CD4-positive, alpha-beta T cell treated with Interleukin-17A for 4 hours (primary cell): Measurements from ENCODE around the gene CLDN1.

Experiments
- DNase-seq: peaks from one replicate; pipeline ENCODE4 v3.0.0-alpha.2; 2020; ENCODE audit warnings: mixed read lengths

The CLDN1 gene, protein sequence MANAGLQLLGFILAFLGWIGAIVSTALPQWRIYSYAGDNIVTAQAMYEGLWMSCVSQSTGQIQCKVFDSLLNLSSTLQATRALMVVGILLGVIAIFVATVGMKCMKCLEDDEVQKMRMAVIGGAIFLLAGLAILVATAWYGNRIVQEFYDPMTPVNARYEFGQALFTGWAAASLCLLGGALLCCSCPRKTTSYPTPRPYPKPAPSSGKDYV

DNA sequence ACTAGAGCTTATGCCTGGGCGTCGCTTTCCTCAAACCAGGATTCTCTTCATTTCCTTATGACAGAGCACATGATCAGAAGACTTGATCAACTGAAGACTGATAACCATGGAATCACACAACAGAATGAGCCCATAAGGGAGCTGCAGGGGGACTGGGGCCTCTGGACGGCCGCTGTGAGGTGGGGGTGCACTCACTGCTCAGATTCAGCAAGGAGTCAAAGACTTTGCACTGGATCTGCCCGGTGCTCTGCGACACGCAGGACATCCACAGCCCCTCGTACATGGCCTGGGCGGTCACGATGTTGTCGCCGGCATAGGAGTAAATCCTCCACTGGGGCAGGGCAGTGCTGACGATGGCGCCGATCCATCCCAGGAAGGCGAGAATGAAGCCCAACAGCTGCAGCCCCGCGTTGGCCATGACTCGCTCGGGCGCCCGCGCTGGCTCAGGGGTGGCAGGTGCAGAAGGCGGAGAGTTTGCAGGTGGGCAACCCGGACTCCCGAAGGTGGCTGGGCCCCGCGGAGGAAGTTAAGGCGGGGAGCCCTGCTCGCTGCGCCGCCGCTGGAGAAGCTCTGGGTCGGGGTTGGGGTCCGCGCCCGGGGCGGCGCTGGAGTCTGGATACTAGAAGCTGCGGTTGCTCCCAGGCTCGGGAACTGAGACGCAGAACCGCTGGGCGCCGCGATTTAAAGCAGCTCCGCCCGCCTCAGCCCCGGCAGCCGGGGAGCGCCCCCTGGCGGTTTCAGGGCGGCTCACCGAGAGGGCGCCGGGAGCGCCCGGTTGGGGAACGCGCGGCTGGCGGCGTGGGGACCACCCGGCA lies at the start of gene CLDN1:
Gene CLDN1 (minus strand): TSS at position 658 of the 815 bp plus-strand sequence. CDS start 240 bp downstream, at position 418.
- DNase-seq: peak; percentile 80

- no peak for DNase-seq
Measured at GRCh38 chr3:190371152-190371551, 48.9 kb upstream of the CLDN1 start.

GRCh38 chr3:190370369-190370768 lies 48.1 kb upstream of the CLDN1 start:
- no peak for DNase-seq

DNA sequence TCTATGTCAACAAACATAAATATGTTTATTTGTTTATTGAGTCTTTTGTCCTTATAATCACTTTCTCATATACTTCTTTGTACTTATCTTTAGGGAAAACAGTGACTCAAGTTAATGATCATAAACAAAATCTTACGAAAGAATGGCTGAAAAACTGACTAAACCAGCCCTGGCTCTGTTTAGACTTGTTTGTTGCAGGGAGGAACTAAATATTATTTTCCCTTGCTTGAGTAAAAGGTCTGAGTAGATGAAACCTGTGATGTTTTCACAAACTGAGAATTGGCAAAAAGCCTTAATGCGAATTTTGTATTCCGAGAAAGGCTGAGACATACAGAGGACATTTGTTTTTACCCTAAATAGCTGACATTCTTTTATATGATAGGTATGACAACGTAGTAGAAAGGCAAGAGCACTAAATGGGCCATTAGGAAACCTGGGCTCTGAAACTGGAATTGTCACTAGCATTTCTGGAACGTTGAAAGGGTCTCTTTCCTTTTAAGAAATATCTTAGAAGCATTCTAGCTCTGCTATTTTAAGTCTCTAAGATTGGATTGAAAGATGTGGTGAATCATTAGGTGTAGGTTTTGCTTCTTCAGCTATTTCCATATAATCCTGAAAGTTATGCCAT lies 47.5 kb upstream of the CLDN1 start:
- no peak for DNase-seq

- DNase-seq: no peak
Measured at GRCh38 chr3:190368881-190369280, 46.6 kb upstream of the CLDN1 start.

- DNase-seq: no peak
Measured at GRCh38 chr3:190366133-190366532, 43.9 kb upstream of the CLDN1 start.

DNA sequence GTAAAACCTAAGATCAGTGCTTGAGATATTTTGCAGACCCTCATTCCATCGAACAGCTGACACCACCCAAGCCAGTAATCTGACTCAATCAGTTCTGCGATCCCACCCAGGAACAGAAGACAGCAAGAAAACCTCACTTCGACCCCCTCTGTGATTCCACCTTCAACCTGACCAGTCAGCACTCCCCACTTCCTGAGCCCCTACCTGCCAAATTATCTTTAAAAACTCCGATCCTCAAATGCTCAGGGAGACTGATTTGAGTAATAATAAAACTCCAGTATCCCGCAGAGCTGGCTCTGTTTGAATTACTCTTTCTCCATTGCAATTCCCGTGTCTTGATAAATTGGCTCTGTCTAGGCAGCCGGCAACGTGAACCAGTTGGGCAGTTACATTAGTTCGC lies 40.0 kb upstream of the CLDN1 start:
- DNase-seq: no peak

- no peak for DNase-seq
Measured at GRCh38 chr3:190361791-190362190, 39.5 kb upstream of the CLDN1 start.

- no peak for DNase-seq
Measured at GRCh38 chr3:190360228-190360627, 38.0 kb upstream of the CLDN1 start.

GRCh38 chr3:190359813-190360212 lies 37.6 kb upstream of the CLDN1 start:
- DNase-seq: no peak

DNA sequence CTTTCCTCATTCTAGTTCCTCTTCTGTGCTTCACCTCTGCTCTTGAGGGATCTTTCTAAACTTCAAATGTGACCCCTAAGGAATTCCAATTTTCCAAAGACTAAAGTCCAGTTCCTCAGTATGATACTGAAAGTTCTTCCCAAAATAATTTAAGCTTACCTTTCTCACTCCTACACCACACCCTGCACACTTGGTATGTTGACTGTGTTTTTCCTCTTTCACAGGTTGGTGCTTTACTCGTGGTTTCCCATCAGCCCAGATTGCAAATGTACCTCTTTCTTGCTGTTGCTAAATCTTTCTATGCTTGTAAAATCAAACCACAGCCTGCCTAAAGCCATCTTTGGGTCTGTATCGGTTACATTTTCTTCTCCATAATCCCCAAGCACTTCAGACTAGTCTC lies 35.2 kb upstream of the CLDN1 start:
- DNase-seq: no peak

- no peak for DNase-seq
Measured at GRCh38 chr3:190356246-190356645, 34.0 kb upstream of the CLDN1 start.

DNA sequence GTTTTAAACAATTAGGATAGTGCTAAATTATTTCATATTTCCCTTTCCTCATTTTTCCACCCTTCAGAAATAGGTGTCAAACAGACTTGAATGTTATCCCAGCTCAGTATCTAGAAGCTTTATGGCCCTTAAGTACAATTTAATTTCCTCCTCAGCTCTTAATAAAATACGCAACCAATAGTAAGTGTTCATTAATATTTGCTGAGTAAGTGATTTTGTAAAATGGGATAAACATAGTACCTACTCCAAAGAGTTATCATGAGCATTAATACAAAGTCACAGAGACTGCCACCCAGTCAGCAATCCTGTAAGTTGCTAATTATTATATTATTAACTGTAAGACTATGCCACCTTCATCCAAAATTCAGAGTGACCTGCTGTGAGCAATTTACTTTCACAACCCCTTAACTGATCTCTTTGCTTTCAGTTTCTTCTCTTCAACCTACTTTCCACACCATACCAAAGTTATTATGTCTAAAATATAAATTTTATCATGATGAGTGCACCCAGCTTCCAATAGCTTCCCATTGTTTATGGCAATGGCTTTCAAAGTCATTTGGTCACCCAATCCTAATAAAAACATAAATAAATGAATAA lies 30.7 kb upstream of the CLDN1 start:
- DNase-seq: no peak

- no peak for DNase-seq
Measured at GRCh38 chr3:190346541-190346940, 24.3 kb upstream of the CLDN1 start.

DNA sequence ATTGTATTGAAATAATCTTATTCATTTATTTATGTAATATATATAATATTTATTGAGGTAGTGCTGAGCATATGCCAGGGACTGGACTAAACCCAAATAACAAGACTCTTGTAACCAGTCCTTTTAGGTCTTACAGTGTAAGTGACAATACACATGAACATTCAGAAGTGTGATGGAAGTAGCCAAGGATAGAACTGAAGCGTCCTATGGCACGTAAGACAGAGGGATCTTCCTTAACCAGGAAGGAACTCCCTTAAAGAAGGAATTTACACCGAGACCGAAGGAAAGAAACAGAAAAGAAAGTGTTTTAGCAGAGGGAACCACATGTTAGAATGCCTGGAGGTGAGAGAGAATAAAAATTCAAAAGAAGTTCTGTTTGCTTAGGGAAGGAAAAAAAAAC lies 23.6 kb upstream of the CLDN1 start:
- DNase-seq: no peak

DNA sequence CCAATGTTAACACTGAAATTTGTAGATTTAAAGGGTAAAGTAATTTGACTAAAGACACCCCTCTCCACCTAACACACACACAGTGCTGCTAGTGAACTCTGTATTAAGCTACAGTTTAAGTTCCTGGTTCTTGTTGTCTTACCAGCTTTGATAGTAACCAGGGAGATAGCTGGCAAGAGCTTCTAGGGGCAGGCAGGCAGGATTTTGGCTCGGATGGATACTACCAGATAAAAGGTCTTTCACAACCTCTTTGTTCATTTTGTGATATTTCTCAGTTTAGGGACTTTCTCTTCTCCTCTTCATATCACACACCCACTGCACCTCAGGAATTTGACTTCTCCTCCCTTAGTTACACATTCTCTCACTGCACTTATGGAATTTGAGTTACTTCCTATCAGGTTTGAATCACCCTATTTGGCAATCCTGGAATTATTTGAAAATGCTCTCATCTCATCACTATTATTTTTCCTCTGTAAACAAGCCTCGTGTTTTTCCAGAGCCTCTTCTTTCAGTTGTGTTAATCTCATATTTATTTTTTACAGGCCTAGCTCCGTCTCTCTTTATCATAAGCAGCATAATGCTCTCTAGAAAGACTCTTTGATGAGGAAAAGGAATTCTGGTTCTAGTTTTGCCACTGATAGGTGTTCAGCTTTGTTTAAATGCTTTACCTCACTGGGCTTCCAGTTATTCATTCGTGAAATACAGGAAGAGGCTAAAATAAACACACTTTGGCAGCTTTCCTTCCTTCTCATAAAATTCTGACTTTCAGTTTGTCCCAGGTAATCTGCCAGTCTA lies 23.0 kb upstream of the CLDN1 start:
- no peak for DNase-seq

DNA sequence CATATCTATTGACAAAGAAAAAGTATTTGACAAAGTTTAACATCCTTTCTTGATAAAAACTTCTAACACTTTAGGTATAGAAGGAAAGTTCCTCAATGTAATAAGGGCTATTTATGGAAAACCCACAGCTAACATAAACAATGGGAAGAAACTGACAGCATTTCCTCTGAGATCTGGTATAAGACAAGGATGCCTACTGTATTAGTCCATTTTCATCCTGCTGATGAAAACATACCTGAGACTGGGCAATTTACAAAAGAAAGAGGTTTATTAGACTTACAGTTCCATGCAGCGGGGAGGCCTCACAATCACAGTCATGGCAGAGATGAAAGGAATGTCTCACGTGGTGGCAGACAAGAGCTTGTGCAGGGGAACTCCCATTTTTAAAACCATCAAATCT lies 17.8 kb upstream of the CLDN1 start:
- DNase-seq: no peak

DNA sequence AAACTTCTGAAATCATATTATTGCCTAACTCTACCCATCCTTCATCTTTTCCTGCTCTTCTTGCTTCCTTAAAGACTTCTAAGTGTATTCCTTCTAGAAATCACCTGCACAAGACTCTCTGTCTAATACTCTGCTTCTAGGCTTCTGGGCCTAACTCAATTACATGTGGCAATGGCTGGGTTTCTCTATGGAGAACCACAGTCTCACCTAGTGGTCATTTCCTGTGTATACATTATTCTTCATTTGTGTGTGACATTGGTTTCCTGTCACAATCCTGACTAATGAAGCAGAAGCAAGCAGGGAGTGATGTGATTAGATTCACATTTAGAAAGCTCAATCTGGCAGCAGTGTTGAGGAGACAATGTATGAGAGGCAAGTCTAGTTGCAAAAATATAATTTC lies 16.9 kb upstream of the CLDN1 start:
- no peak for DNase-seq

- DNase-seq: no peak
Measured at GRCh38 chr3:190338717-190339116, 16.5 kb upstream of the CLDN1 start.

- DNase-seq: no peak
Measured at GRCh38 chr3:190337301-190337700, 15.1 kb upstream of the CLDN1 start.

GRCh38 chr3:190336516-190337189 lies 14.4 kb upstream of the CLDN1 start:
- DNase-seq: no peak

GRCh38 chr3:190333961-190334360 lies 11.7 kb upstream of the CLDN1 start:
- no peak for DNase-seq
